ENCODE data around the gene ABCA7. TPM values are rescaled to one million over a fixed set of nuclear protein-coding genes. Genes with fewer than 3 reads are reported as not detected.
A peak's percentile ranks its signal among the peaks of the same experiment; 100 is the strongest.

ABCA7 gene
- total and polyA plus RNA-seq, 2 of the 13 experiments (the other 11 are each of a cell fraction or from before 2014, with no cell fraction given), result 4.4 to 32.4 TPM

- TF ChIP-seq POLR2A (IDR thresholded peaks at IDR 0.05; ENCODE audit: insufficient read depth in 1 of 2, low read depth in 2 of 2, low read length in 2 of 2) (peak; percentile 62 to 74), KLF6 (CRISPR knock-in tag; IDR thresholded peaks at IDR 0.05) (no peak), NFIB (CRISPR knock-in tag; IDR thresholded peaks at IDR 0.05; ENCODE audit: borderline replicate concordance) (no peak), ZNF44 (CRISPR knock-in tag; IDR thresholded peaks at IDR 0.05) (no peak), ZNF33B (CRISPR knock-in tag; IDR thresholded peaks at IDR 0.05) (no peak), ZNF777 (CRISPR knock-in tag; IDR thresholded peaks at IDR 0.05) (no peak), SNAPC5 (CRISPR knock-in tag; IDR thresholded peaks at IDR 0.05; ENCODE audit: borderline replicate concordance) (no peak), CCDC6 (CRISPR knock-in tag; IDR thresholded peaks at IDR 0.05) (no peak; the same call in 1 of the 2 replicates), TFDP2 (CRISPR knock-in tag; IDR thresholded peaks at IDR 0.05) (peak; percentile 66), CERS6 (CRISPR knock-in tag; IDR thresholded peaks at IDR 0.05) (no peak), HMG20B (CRISPR knock-in tag; conservative IDR thresholded peaks at IDR 0.05) (no peak), ZNF121 (CRISPR knock-in tag; IDR thresholded peaks at IDR 0.05) (no peak), ZNF160 (CRISPR knock-in tag; IDR thresholded peaks at IDR 0.05) (no peak), YEATS2 (CRISPR knock-in tag; IDR thresholded peaks at IDR 0.05; ENCODE audit: borderline replicate concordance) (peak; percentile 96; the same call in 1 of the 2 replicates), SATB2 (CRISPR knock-in tag; IDR thresholded peaks at IDR 0.05) (no peak), MTA3 (CRISPR knock-in tag; IDR thresholded peaks at IDR 0.05) (no peak), ZFP36L1 (CRISPR knock-in tag; IDR thresholded peaks at IDR 0.05) (no peak), TIGD3 (CRISPR knock-in tag; IDR thresholded peaks at IDR 0.05; ENCODE audit: borderline replicate concordance) (no peak), ZBTB14 (CRISPR knock-in tag; IDR thresholded peaks at IDR 0.05) (peak; percentile 53; the same call in 1 of the 2 replicates), SMYD3 (CRISPR knock-in tag; IDR thresholded peaks at IDR 0.05) (no peak), SOX6 (IDR thresholded peaks at IDR 0.05) (no peak), SOX6 (CRISPR knock-in tag; IDR thresholded peaks at IDR 0.05) (peak; percentile 25; the same call in 1 of the 2 replicates), HDAC1 (CRISPR knock-in tag; IDR thresholded peaks at IDR 0.05) (peak; percentile 62; the same call in 1 of the 2 replicates), ZNF766 (CRISPR knock-in tag; IDR thresholded peaks at IDR 0.05; ENCODE audit: borderline replicate concordance) (no peak), IRF1 (CRISPR knock-in tag; IDR thresholded peaks at IDR 0.05; ENCODE audit: low read depth) (no peak)
Measured at GRCh38 chr19:1094978-1095701, 55.2 kb downstream of the ABCA7 start, which contains the start of gene POLR2E (continued).

All from HepG2 (cell line).